HG03196 (cell line): ENCODE measurements around the gene NALF2.

Experiments
- ATAC-seq: cut with Tn5 transposase; IDR thresholded peaks from one replicate; pipeline ENCODE4 v1.9.1; 2021; ENCODE audit not compliant: unreplicated experiment

Gene NALF2

GRCh38 chrX:69524781-69525363 is 20.7 kb downstream of the NALF2 start:
- ATAC-seq, result no peak

GRCh38 chrX:69530306-69530705 is 26.2 kb downstream of the NALF2 start:
- ATAC-seq, result no peak

GRCh38 chrX:69531031-69531755 is 27.1 kb downstream of the NALF2 start:
- ATAC-seq, result no peak

GRCh38 chrX:69535661-69536060 is 31.5 kb downstream of the NALF2 start:
- ATAC-seq, result no peak

DNA sequence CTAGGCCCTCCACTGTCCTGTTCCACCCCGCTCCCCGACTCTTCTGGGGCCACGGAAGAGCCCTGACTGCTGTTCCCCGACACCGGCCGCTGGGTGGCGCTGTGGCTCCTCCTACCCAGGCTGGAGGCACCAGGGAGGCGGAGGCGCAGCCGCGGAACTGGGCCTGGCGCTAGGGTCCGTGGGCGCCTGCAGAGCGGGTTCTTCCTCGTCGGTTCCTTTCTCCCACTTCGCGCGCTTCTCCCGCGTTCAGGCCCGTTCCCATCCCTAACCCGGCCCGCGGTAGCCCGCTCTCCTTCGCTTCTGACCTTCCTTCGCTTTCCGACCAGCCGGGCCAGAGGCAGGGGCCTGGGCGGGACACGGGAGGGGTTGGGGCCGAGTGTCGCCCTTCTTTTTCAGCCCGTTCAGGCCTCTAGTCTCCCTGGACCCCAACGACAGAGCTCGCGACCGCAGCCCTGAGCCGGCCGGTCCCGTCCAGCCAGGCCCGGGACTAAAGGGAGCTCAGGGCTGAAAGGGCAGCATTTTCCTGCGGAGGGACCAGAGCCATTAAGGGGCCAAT is 34.3 kb downstream of the NALF2 start:
- peak; percentile 61 for ATAC-seq

DNA sequence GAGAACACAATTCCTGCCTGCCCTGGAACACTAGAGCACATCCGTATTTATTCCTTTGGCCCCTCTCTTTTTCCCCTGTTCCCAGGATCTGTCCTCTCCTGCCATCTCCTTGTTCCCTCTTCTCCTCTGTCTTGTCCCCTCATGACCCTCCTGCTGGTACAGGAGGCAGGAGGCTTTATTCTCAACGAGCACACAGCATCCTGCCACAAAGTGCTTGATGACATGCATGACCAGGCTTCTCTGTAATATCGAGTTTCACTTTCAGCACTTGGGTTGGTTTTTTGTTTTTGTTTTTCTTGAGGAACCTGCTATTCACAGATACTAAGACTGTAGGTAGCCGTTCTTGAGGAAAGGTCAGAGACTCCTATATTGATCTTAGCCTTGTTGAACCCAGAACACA is 35.3 kb downstream of the NALF2 start:
- no peak for ATAC-seq

DNA sequence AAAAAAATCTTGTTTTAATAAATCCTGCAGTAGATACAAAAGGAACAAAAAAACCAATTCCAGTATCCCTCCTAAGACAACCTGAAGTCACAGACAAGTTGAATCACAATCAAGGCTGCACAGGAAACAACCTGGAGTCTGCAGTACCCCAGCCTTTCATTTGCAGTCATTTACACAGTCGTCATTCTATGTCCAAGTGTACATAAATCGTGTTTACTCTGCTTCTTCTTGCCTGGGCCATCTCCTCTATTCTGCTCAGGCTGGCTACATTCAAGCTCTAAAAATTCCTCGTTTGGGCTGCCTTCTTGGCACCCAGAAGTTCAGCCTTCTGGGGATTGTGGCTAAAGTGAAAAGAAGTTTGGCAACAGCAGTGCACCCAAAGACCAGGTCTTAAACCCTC is 37.8 kb downstream of the NALF2 start:
- ATAC-seq, result no peak

- ATAC-seq, result no peak
Observed at GRCh38 chrX:69543572-69543971, 39.4 kb downstream of the NALF2 start.

- no peak for ATAC-seq
Observed at GRCh38 chrX:69546417-69546816, 42.3 kb downstream of the NALF2 start.

GRCh38 chrX:69546978-69547377 is 42.9 kb downstream of the NALF2 start:
- ATAC-seq, result no peak

DNA sequence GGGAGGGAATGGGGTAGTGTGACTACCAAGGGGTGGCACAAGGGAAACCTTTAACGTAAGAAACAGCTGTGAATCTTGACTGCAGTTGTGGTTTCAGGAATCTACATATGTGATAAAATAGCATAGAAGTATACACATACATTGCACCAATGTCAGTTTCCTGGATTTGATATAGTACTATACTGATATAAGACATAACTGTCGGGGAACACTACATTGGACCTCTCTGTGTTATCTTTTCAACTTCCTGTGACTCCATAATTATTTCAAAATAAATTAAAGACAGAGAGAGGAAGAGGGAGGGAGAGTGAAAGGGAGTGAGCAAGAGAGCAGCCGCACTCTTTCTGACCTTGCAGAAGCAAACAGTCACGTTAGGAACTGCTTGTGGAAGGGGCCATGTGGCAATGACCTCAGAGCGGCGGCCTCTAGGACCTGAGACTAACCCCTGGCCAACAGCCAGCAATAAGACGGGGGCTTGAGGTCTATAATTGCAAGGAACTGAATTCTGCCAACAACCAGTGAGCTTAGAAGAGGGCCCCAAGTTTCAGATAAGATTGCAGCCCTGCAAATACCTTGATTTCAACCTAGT is 47.4 kb downstream of the NALF2 start:
- ATAC-seq, result no peak

- ATAC-seq, result no peak
Observed at GRCh38 chrX:69552512-69552911, 48.4 kb downstream of the NALF2 start.
